GM19468 (cell line): ENCODE measurements around the gene ZNF668.
A peak's percentile ranks its signal among the peaks of the same experiment; 100 is the strongest.
"Not testable (repeated sequence)": the region's sequence is repeated elsewhere in the genome, so short reads cannot be mapped to it uniquely, and the experiment has no call there.

Experiments
- ATAC-seq: cut with Tn5 transposase; IDR thresholded peaks from one replicate; pipeline ENCODE4 v1.9.1; 2021; ENCODE audit warnings: mild to moderate bottlenecking, moderate library complexity, moderate number of reproducible peaks; ENCODE audit not compliant: unreplicated experiment; ENCODE audit errors: extremely low read depth

The ZNF668 gene

DNA sequence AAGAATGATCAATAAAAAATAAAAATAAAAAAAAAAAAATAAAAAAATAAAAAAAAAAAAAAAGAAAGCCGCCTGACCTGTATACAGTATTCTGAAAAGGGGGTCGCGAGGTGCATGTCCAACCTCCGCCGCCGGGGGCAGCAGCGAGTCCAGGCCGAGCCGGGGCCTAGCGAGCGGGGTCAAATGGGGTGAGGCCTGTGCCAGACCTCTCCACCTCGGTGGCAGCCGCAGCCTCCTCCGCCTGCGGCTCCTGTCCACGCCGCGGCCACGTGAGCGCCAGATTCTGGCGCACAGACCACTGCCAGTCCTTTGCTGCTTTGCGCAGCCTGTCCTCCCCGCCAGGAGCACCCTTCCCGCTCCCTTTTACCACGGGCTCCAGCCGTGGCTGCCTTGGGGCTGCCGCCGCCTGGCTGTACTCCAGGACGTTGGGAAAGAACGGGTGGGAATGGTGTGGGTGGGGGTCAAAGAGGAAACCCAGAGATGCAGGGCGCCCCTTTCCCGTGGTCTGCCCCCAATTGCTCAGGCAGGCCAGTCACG is 31.7 kb upstream of the ZNF668 start:
- ATAC-seq, result no peak

DNA sequence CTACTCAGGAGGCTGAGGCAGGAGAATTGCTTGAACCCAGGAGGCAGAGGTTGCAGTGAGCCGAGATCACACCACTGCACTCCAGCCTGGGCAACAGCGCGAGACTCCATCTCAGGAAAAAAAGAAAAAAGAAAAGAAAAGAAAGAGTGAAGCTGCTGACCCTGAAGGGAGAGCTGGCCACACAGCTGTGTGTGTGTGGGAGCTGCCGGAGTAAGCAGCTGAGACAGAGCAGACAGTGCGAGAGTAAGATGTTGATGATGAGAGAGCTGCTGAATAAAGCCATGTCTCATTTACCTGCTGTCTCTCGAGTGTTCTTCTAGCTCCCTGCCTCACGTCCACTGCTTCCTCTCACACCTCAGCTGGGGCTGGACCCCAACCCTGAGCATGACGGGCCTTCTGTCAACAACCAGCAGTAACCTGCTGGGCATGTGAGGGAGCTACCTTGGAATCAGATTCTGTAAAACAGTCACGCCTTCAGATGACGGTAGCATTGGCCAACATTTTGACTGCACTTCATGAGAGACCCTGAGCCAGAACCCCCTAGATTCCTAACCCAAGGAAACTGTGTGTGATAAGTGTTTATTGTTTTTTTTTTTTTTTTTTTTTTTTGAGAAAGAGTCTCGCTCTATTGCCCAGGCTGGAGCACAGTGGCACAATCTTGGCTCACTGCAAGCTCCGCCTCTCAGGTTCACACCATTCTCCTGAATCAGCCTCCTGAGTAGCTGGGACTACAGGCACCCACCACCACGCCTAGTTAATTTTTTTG is 27.0 kb upstream of the ZNF668 start:
- not testable (repeated sequence) for ATAC-seq

- ATAC-seq, result no peak
Measured at GRCh38 chr16:31099860-31100638, 26.0 kb upstream of the ZNF668 start.

DNA sequence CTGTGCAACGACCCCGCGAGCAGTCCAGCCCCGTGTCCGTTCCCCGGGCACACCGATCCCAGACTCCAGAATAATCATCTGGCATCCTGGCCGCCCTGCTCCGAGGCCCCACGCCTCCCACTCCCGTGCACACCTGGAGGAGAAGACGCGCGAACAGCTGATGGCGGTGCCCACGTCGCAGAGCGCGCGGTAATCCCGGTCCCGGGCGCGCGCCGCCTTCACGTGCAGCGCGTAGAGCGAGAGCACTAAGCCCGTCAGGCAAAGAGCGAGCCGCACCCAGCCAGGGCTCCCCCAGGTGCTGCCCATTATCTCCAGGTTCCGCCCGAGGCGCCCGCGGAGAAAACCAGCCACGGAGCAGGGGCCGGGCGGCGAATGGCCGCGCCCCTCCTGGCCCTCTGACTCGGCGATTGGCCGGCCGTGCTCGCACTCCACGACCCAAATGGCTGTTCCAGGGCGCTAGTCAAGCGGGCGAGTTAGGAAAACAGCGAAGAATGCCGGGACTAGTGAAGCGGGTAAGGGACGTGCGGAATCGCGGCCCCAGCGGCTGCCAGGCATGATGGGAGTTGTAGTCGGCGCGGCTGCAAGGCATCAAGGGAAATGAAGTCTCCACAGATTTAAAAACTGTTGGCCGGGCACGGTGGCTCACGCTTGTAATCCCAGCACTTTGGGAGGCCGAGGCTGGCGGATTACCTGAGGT is 20.5 kb upstream of the ZNF668 start, which contains the start of gene VKORC1:
Gene VKORC1 (minus strand): TSS at position 374 of the 697 bp plus-strand sequence. CDS start 68 bp downstream, at position 306.
- peak; percentile 60 for ATAC-seq

DNA sequence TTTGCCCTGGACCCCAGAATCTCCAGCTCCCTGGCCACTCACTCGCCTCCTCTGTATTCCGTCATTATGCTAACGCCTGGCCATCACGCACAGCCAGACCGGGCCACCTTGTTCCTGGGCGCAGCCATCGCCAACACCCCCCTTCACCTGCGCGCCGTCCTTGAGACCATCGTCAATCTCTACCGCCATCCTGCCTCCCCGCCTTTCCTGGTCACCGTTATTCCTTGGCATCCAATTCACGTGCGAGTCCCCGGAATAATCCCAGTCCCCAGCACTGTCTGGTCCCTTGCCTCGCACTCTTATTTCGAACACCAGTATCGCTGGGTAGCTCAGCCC is 20.0 kb upstream of the ZNF668 start:
- no peak for ATAC-seq

DNA sequence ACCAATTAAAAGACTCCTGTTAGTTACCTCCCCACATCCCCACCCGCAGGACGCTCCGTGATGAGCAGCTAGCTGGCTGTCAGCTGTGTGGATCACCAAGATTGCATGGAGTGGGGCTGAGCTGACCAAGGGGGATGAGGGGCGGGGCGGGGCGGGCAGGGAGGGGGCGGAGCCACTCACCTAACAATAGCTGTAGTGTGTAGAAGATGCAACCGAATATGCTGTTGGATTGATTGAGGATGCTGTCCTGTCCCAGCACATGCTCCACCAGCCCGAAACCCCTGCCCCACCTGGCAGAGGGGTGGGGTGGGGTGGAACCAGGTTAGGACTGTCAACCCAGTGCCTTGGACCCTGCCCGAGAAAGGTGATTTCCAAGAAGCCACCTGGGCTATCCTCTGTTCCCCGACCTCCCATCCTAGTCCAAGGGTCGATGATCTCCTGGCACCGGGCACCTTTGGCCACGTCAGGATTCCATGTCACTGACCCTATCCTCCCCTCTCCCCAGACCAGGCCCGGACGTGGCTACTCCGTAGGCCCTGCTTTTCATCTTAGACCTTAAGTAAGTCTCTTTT is 19.2 kb upstream of the ZNF668 start:
- no peak for ATAC-seq

DNA sequence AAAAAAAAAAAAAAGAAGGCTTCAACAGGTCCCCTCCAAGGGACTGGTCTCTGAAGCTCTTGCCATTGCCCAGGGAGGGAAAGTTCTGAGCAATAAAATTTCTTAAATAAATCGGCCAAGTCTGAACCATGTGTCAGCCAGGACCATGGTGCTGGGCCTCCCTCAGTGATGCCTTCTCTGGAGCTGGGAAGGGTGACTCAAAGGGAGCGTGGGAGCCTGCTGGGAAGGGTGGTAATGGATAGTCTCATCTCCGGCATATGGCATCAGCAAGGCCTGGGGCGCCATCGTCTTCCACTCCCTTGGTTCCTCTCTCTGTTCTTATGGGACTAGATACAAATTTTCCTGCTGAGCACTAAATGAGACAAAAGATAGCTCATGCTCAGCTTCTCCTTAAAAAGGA is 18.3 kb upstream of the ZNF668 start:
- ATAC-seq, result no peak

- ATAC-seq, result no peak
Measured at GRCh38 chr16:31090540-31090939, 16.5 kb upstream of the ZNF668 start.

GRCh38 chr16:31089199-31089598 is 15.2 kb upstream of the ZNF668 start:
- no peak for ATAC-seq

- no peak for ATAC-seq
Measured at GRCh38 chr16:31088459-31089183, 14.6 kb upstream of the ZNF668 start, which contains the start of gene PRSS53. PRSS53 (minus strand) TSS chr16:31088943; CDS start chr16:31088809, 134 bp downstream.

DNA sequence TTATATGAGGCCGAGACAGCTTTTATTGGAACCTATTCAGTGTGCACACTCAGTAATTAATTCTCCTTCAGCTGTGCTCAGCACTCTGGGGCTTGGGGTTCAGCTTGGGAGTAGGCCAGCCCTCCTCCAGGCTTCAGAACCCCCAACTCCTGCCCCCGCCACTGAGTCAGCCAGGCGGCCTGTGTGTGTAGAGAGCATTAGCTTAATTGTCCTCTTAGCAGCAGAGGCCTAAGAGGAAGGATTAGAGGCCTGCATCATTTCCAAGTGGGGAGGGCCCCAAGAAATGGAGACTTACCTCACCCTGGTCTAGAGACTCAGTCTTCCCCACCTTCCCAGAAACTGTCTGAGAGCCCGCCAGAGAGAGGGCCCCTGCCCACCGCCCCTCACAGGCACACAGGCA is 13.9 kb upstream of the ZNF668 start:
- ATAC-seq, result no peak

GRCh38 chr16:31087481-31087880 is 13.4 kb upstream of the ZNF668 start:
- ATAC-seq, result no peak

GRCh38 chr16:31086629-31086906 is 12.5 kb upstream of the ZNF668 start:
- no peak for ATAC-seq

DNA sequence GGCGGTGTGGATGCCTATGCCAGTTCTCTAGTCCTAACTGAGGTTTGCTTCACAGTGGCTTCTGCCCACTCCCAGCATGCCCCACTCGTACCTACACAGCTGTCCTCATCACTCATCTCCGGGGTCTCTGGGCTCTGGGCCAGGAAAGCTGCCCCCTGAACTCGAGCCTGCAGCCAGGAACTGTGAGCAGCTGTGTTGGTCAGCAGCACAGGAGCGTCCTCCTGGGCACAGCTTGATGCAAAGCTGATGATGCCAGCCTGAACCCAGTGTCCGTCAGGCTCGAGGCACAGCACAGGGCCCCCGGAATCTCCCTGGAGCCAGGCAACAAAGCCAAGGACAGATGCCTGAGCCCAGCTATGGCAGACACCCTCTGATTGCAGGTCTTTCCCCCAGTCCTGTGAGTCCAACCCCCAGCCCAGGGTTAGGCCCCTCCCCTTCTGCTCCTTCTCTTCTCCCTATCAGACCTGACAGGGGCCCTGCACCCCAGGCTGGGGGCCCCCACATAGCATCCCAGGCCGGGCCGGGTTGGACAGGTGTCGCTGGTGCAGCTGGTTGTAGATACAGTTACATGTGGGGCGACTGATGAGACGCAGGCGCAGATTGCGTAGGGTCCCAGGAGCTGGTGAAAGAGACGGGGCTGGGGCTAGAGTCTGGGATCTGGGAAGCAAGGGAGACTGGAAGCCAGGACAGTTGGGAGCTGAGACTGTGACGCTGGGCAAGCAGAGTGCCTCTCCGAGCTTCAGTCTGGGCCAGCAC is 12.0 kb upstream of the ZNF668 start:
- ATAC-seq, result no peak

GRCh38 chr16:31085411-31085810 is 11.4 kb upstream of the ZNF668 start:
- ATAC-seq, result no peak

- no peak for ATAC-seq
Measured at GRCh38 chr16:31084584-31085302, 10.7 kb upstream of the ZNF668 start.

DNA sequence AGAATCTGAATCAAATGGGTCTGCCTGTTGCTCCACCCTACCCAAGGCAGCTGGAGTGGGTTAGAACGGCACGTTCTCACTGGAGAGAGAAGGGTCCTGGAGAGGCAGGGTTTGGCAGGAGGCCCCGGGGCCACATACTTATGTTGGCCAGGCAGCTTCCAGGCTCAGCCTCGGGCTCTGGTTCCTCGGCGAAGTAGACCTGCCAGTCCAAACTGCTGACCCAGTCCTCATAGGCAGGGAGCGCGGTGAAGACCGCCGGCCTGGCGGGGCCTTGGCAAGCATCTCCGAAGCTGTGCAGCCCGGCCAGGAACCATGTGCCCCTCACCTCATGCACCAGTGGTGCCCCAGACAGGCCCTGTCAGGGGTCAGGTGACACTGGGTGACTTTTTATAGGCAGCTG is 9.9 kb upstream of the ZNF668 start:
- no peak for ATAC-seq

GRCh38 chr16:31083556-31083955 is 9.5 kb upstream of the ZNF668 start:
- no peak for ATAC-seq

GRCh38 chr16:31083081-31083480 is 9.0 kb upstream of the ZNF668 start:
- no peak for ATAC-seq
